Keratinocyte (primary cell): ENCODE data around the gene RBMXL3. TPM values are rescaled to one million over a fixed set of nuclear protein-coding genes. Genes with fewer than 3 reads are reported as not detected.

Experiments used
- DNase-seq: peaks from one replicate; pipeline ENCODE4 v3.0.0-alpha.2; 2011; ENCODE audit warnings: low read depth, missing footprints, low spot score
- FAIRE-seq: peaks from 2 replicates; lab custom pipeline; 2011; peaks lifted over from hg19 to GRCh38; lab: Jason Lieb, UNC
- H2AFZ ChIP-seq: 2 replicates; pipeline ENCODE4 v1.6.0; 2012; ENCODE audit warnings: low read length, control low read depth, inconsistent platforms; ENCODE audit not compliant: control insufficient read depth
- H3K27ac ChIP-seq: 2 replicates; pipeline ENCODE4 v1.5.1; 2011; ENCODE audit warnings: low read length; ENCODE audit not compliant: control insufficient read depth, insufficient read depth
- H3K27me3 ChIP-seq: 3 replicates; pipeline ENCODE4 v1.6.0; 2011; ENCODE audit warnings: low read length; ENCODE audit not compliant: control insufficient read depth, insufficient read depth; ENCODE audit errors: extremely low read depth
- H3K36me3 ChIP-seq, 2 experiments: 2 replicates in 1 of 2; 3 replicates in 1 of 2; pipeline ENCODE4 v1.5.1; 2011; ENCODE audit warnings: low read length in 2 of 2, mild to moderate bottlenecking in 1 of 2; ENCODE audit not compliant: control insufficient read depth in 2 of 2, insufficient read depth in 2 of 2; ENCODE audit errors: extremely low read depth in 1 of 2
- H3K4me1 ChIP-seq: 3 replicates; pipeline ENCODE4 v1.5.1; 2011; ENCODE audit warnings: low read length; ENCODE audit not compliant: control insufficient read depth, insufficient read depth; ENCODE audit errors: extremely low read depth
- H3K4me2 ChIP-seq: 3 replicates; pipeline ENCODE4 v1.6.0; 2011; ENCODE audit warnings: low read depth, low read length; ENCODE audit not compliant: control insufficient read depth, insufficient read depth; ENCODE audit errors: extremely low read depth
- H3K4me3 ChIP-seq, 3 experiments: fragments of 200-600 bp in 1 of 3; sonication (generic) in 1 of 3; 2 replicates in 2 of 3; 3 replicates in 1 of 3; pipeline ENCODE4 v1.5.1; 2011 to 2016; ENCODE audit warnings: low read length in 3 of 3, mild to moderate bottlenecking in 3 of 3, control low read depth in 2 of 3, inconsistent platforms in 1 of 3, low read depth in 1 of 3, mixed read lengths in 1 of 3, mixed run types in 1 of 3, moderate library complexity in 1 of 3; ENCODE audit not compliant: control insufficient read depth in 2 of 3, insufficient read depth in 2 of 3; ENCODE audit errors: extremely low read depth in 1 of 3
- H3K79me2 ChIP-seq: 2 replicates; pipeline ENCODE4 v1.6.0; 2012; ENCODE audit warnings: low read length; ENCODE audit not compliant: control insufficient read depth, insufficient read depth
- H3K9ac ChIP-seq: 3 replicates; pipeline ENCODE4 v1.6.0; 2011; ENCODE audit warnings: low read length; ENCODE audit not compliant: control insufficient read depth, insufficient read depth; ENCODE audit errors: extremely low read depth
- H3K9me1 ChIP-seq: 3 replicates; pipeline ENCODE4 v1.6.0; 2011; ENCODE audit warnings: low read length; ENCODE audit not compliant: control insufficient read depth, insufficient read depth; ENCODE audit errors: extremely low read depth
- H3K9me3 ChIP-seq: 2 replicates; pipeline ENCODE4 v1.5.1; 2012; ENCODE audit warnings: low read depth, low read length; ENCODE audit not compliant: control insufficient read depth
- H4K20me1 ChIP-seq: 3 replicates; pipeline ENCODE4 v1.6.0; 2011; ENCODE audit warnings: low read length; ENCODE audit not compliant: control insufficient read depth, insufficient read depth; ENCODE audit errors: extremely low read depth
- EZH2 ChIP-seq: IDR thresholded peaks from one replicate; pipeline ENCODE4 v1.6.1; 2012; ENCODE audit warnings: inconsistent platforms, mild to moderate bottlenecking, low read length, moderate library complexity
- dilution Hi-C: fragments of 300-500 bp; cut with MboI; formaldehyde crosslinking; loops from one replicate; pipeline ENCODE4 v1.7.0; 2020; ENCODE audit warnings: low sequenced_read_pairs; ENCODE audit not compliant: extremely low pct_ligation_motif_present
- polyA plus RNA-seq, 5 experiments: library from polyadenylated mRNA; depleted of rRNA in 3 of 5; stranded (reverse) in 3 of 5; stranded (forward) in 1 of 5; unstranded in 1 of 5; fragments of >200 nt; gene quantifications; 1 replicate in 1 of 5; 2 replicates in 3 of 5; 3 replicates in 1 of 5; pipeline versions ENCODE4 v1.2.1 to v1.2.3, GENCODE V29; 2011 to 2012; ENCODE audit warnings: missing spikeins in 2 of 5, low read depth in 1 of 5, low replicate concordance in 1 of 5
- TF ChIP-seq, protein P1 (sequence below), 3 experiments: IDR thresholded peaks in 1 of 3; conservative IDR thresholded peaks in 1 of 3; optimal IDR thresholded peaks in 1 of 3; 2 replicates in 2 of 3; 3 replicates in 1 of 3; pipeline versions ENCODE3 to v1.5.1; 2011; ENCODE audit warnings: low read length in 3 of 3, mild to moderate bottlenecking in 3 of 3, moderate library complexity in 2 of 3, control low read depth in 1 of 3, inconsistent platforms in 1 of 3; ENCODE audit not compliant: insufficient read depth in 2 of 3; ENCODE audit errors: extremely low read depth in 1 of 3

Gene RBMXL3
- polyA plus RNA-seq, 1 donor (not counting 4 experiments of a cell fraction or from before 2014, with no cell fraction given), result not detected

DNA sequence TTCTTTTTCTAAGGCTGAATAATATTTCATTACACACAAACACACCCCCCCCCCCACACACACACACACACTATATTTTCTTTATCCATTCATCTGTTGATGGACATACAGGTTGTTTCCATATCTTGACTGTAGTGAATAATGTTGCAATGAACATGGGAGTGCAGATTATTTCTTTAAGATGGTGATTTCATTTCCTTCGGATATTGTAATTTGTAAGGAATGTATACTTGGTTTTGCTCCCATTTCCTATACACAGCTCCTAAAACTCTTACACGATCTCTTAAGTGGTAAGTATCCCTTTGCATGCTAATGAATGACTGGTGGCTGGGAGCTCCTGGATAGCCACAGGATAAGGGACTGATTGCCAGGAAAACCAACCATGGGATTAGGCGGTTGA is 14.7 kb upstream of the RBMXL3 start:
- FAIRE-seq, result no peak
- H4K20me1 ChIP-seq, result no peaks in the 10 kb centered on the region

DNA sequence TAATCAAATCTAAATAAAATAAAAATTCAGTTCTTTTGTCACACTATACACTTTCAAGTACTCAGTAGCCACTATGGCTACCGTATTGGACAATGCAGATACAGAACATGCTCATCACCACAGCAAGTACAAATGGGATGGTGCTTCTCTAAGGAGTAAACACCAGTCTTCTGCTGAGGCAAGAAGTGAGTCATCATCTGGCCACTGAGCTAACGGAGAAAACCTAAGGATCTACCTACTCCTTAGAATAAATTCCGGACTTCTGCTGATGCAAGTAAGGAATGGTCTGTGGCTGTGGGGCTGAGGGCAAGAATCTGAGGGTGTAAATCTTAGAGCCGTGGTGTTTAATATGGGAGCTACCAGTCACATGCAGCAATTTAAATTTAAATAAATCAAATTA is 11.3 kb upstream of the RBMXL3 start:
- Histone ChIP-seq H3K27ac (no peak overlapping the region), H3K9me1 (no peaks in the 10 kb centered on the region), H3K4me1 (no peaks in the 10 kb centered on the region), H4K20me1 (no peaks in the 10 kb centered on the region), H3K79me2 (no peaks in the 10 kb centered on the region), H3K36me3 (no peaks in the 10 kb centered on the region), H3K4me2 (no peak overlapping the region), H3K4me3 (no peak overlapping the region), H2AFZ (no peak overlapping the region), H3K9ac (no peak overlapping the region), H3K27me3 (no peaks in the 10 kb centered on the region), H3K9me3 (no peaks in the 10 kb centered on the region)
- TF ChIP-seq EZH2, result no peak
- TF ChIP-seq, protein P1, sequence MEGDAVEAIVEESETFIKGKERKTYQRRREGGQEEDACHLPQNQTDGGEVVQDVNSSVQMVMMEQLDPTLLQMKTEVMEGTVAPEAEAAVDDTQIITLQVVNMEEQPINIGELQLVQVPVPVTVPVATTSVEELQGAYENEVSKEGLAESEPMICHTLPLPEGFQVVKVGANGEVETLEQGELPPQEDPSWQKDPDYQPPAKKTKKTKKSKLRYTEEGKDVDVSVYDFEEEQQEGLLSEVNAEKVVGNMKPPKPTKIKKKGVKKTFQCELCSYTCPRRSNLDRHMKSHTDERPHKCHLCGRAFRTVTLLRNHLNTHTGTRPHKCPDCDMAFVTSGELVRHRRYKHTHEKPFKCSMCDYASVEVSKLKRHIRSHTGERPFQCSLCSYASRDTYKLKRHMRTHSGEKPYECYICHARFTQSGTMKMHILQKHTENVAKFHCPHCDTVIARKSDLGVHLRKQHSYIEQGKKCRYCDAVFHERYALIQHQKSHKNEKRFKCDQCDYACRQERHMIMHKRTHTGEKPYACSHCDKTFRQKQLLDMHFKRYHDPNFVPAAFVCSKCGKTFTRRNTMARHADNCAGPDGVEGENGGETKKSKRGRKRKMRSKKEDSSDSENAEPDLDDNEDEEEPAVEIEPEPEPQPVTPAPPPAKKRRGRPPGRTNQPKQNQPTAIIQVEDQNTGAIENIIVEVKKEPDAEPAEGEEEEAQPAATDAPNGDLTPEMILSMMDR (optimal IDR thresholded peaks at IDR 0.05 in 1 of 3, IDR thresholded peaks at IDR 0.05 in 1 of 3, conservative IDR thresholded peaks at IDR 0.05 in 1 of 3; ENCODE audit: extremely low read depth in 1 of 3, insufficient read depth in 2 of 3, low read length in 3 of 3), result no peak
- dilution Hi-C loops, result no loop called here
- DNase-seq, result no peak
- no peak for FAIRE-seq

More for the DNA sequence above, 14.7 kb upstream of the RBMXL3 start:
- Histone ChIP-seq H3K4me1 (no peaks in the 10 kb centered on the region), H3K9me1 (no peaks in the 10 kb centered on the region), H3K79me2 (no peaks in the 10 kb centered on the region), H3K27ac (no peak overlapping the region), H3K4me3 (no peak overlapping the region), H2AFZ (no peak overlapping the region), H3K9me3 (no peaks in the 10 kb centered on the region), H3K4me2 (no peak overlapping the region), H3K9ac (no peak overlapping the region), H3K27me3 (no peaks in the 10 kb centered on the region), H3K36me3 (no peaks in the 10 kb centered on the region)
- dilution Hi-C loops, result no loop called here
- TF ChIP-seq EZH2, result no peak
- TF ChIP-seq, protein P1 (optimal IDR thresholded peaks at IDR 0.05 in 1 of 3, IDR thresholded peaks at IDR 0.05 in 1 of 3, conservative IDR thresholded peaks at IDR 0.05 in 1 of 3; ENCODE audit: extremely low read depth in 1 of 3, insufficient read depth in 2 of 3, low read length in 3 of 3), result no peak
- no peak for DNase-seq
